Nephron (organoid): Measurements from ENCODE around the gene FBXL5.
A peak's percentile ranks its signal among the peaks of the same experiment; 100 is the strongest.
"Not testable (repeated sequence)": the region's sequence is repeated elsewhere in the genome, so short reads cannot be mapped to it uniquely, and the experiment has no call there.

Experiments
- H3K27ac Mint-ChIP-seq, 3 experiments: 2 replicates each; pipeline ENCODE4 v1.8.0; 2020; ENCODE audit warnings: mixed read lengths in 3 of 3, mild to moderate bottlenecking in 2 of 3, moderate library complexity in 1 of 3
- H3K27me3 Mint-ChIP-seq: 2 replicates; pipeline ENCODE4 v1.8.0; 2021; ENCODE audit warnings: low read depth, mild to moderate bottlenecking, moderate library complexity, mixed read lengths
- H3K36me3 Mint-ChIP-seq: 2 replicates; pipeline ENCODE4 v1.8.0; 2020; ENCODE audit warnings: low read depth, mixed read lengths
- H3K4me1 Mint-ChIP-seq: 2 replicates; pipeline ENCODE4 v1.8.0; 2020; ENCODE audit warnings: mixed read lengths
- H3K4me3 Mint-ChIP-seq, 3 experiments: 2 replicates each; pipeline ENCODE4 v1.8.0; 2020; ENCODE audit warnings: mild to moderate bottlenecking in 3 of 3, mixed read lengths in 3 of 3, moderate library complexity in 2 of 3
- H3K9me3 Mint-ChIP-seq: 2 replicates; pipeline ENCODE4 v1.8.0; 2020; ENCODE audit warnings: mixed read lengths
- CTCF ChIP-seq, 3 experiments: fragments of 200-600 bp; sonication (generic); IDR thresholded peaks; one replicate each; pipeline ENCODE4 v1.5.0; 2021; ENCODE audit warnings: antibody characterized with exemption in 3 of 3; ENCODE audit not compliant: unreplicated experiment in 3 of 3

The FBXL5 gene

GRCh38 chr4:15651676-15652075 lies 3.5 kb downstream of the FBXL5 start:
- peak overlapping the region; percentile 99 to 100 (median 99) for H3K27ac Mint-ChIP-seq
- H3K27me3 Mint-ChIP-seq = no peaks in the 10 kb centered on the region
- H3K36me3 Mint-ChIP-seq = no peaks in the 10 kb centered on the region
- no peaks in the 10 kb centered on the region for H3K9me3 Mint-ChIP-seq
- H3K4me1 Mint-ChIP-seq = peaks cover 49% of the 10 kb centered on the region
- peak overlapping the region; percentile 57 to 65 (median 63) for H3K4me3 Mint-ChIP-seq
- TF ChIP-seq CTCF (IDR thresholded peaks at IDR 0.05; ENCODE audit: unreplicated experiment in 3 of 3) = no peak

GRCh38 chr4:15649914-15650545 lies 5.1 kb downstream of the FBXL5 start:
- peak; percentile 38 to 54 (median 44) for TF ChIP-seq CTCF (IDR thresholded peaks at IDR 0.05; ENCODE audit: unreplicated experiment in 3 of 3)
- peak overlapping the region in 2 of 3 experiments; percentile 4 to 39 for H3K4me3 Mint-ChIP-seq
- H3K36me3 Mint-ChIP-seq = no peaks in the 10 kb centered on the region
- H3K27ac Mint-ChIP-seq = peak overlapping the region in 2 of 3 experiments; percentile 64 to 70
- peaks cover 49% of the 10 kb centered on the region for H3K4me1 Mint-ChIP-seq
- H3K27me3 Mint-ChIP-seq = no peaks in the 10 kb centered on the region
- H3K9me3 Mint-ChIP-seq = no peaks in the 10 kb centered on the region

GRCh38 chr4:15648600-15648999 lies 6.6 kb downstream of the FBXL5 start:
- Mint-ChIP-seq H3K4me3 (no peak overlapping the region), H3K4me1 (peaks cover 47% of the 10 kb centered on the region), H3K27me3 (no peaks in the 10 kb centered on the region), H3K9me3 (no peaks in the 10 kb centered on the region), H3K36me3 (peaks cover 5% of the 10 kb centered on the region), H3K27ac (no peak overlapping the region)
- no peak for TF ChIP-seq CTCF (IDR thresholded peaks at IDR 0.05; ENCODE audit: unreplicated experiment in 3 of 3)

- Mint-ChIP-seq H3K4me3 (no peak overlapping the region), H3K36me3 (peaks cover 56% of the 10 kb centered on the region), H3K27me3 (no peaks in the 10 kb centered on the region), H3K27ac (no peak overlapping the region), H3K9me3 (no peaks in the 10 kb centered on the region), H3K4me1 (no peaks in the 10 kb centered on the region)
- TF ChIP-seq CTCF (IDR thresholded peaks at IDR 0.05; ENCODE audit: unreplicated experiment in 3 of 3) = no peak
Measured at GRCh38 chr4:15638418-15638817, 16.7 kb downstream of the FBXL5 start.

GRCh38 chr4:15636818-15637217 lies 18.3 kb downstream of the FBXL5 start:
- H3K4me1 Mint-ChIP-seq = no peaks in the 10 kb centered on the region
- no peak overlapping the region for H3K27ac Mint-ChIP-seq
- no peak overlapping the region for H3K4me3 Mint-ChIP-seq
- no peak for TF ChIP-seq CTCF (IDR thresholded peaks at IDR 0.05; ENCODE audit: unreplicated experiment in 3 of 3)
- peaks cover 8% of the 10 kb centered on the region for H3K9me3 Mint-ChIP-seq
- H3K36me3 Mint-ChIP-seq = peaks cover 64% of the 10 kb centered on the region
- no peaks in the 10 kb centered on the region for H3K27me3 Mint-ChIP-seq

- H3K27ac Mint-ChIP-seq, H3K27me3 Mint-ChIP-seq, H3K4me3 Mint-ChIP-seq, H3K4me1 Mint-ChIP-seq: not testable (repeated sequence)
- peaks cover 54% of the 10 kb centered on the region for H3K9me3 Mint-ChIP-seq
- peaks cover 86% of the 10 kb centered on the region for H3K36me3 Mint-ChIP-seq
Measured at GRCh38 chr4:15617407-15617806, 37.8 kb downstream of the FBXL5 start.

GRCh38 chr4:15614891-15615290 lies 40.3 kb downstream of the FBXL5 start:
- H3K9me3 Mint-ChIP-seq = peaks cover 38% of the 10 kb centered on the region
- H3K27me3 Mint-ChIP-seq, H3K4me3 Mint-ChIP-seq, H3K27ac Mint-ChIP-seq, H3K4me1 Mint-ChIP-seq: not testable (repeated sequence)
- peaks cover 72% of the 10 kb centered on the region for H3K36me3 Mint-ChIP-seq
